Stimulated activated CD4-positive, alpha-beta T cell treated with anti-CD3 and anti-CD28 coated beads, Interleukin-1b, Interleukin-23, amount 100 ng/mL, for 48 hours (primary cell): Measurements from ENCODE around the gene NEMF.
"Not testable (repeated sequence)": the region's sequence is repeated elsewhere in the genome, so short reads cannot be mapped to it uniquely, and the experiment has no call there.

Experiments used
- DNase-seq: peaks from one replicate; pipeline ENCODE4 v3.0.0-alpha.2; 2020

NEMF gene

DNA sequence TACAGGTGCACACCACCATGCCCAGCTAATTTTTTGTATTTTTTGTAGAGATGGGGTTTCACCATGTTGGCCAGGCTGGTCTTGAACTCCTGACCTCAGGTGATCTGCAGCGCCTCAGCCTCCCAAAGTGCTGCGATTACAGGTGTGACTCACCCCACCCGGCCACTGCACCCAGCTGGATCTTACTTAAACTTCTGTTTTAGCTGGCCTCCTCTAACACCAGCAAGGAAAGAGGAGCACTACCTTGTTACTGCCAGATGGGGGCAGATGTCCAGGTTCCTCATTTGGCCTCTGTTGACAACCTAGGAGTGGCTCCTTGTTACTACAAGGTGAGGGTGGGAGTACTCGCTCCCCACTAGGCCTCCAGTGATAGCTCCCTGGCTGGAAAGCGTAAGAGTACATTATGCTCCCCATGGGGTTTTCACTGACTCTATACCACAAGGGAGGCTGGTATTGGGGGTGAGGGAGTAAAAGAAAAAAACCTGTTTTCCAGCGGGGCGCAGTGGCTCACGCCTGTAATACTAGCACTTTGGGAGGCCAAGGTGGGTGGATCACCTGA is 27.1 kb upstream of the NEMF start:
- DNase-seq: peak; percentile 85

- no peak for DNase-seq
These were observed 24.1 kb upstream of the NEMF start for GRCh38 chr14:49876563-49877127.

- DNase-seq: no peak
These were observed 23.1 kb upstream of the NEMF start for GRCh38 chr14:49875640-49876198.

- not testable (repeated sequence) for DNase-seq
These were observed 21.0 kb upstream of the NEMF start for GRCh38 chr14:49873548-49873947.

DNA sequence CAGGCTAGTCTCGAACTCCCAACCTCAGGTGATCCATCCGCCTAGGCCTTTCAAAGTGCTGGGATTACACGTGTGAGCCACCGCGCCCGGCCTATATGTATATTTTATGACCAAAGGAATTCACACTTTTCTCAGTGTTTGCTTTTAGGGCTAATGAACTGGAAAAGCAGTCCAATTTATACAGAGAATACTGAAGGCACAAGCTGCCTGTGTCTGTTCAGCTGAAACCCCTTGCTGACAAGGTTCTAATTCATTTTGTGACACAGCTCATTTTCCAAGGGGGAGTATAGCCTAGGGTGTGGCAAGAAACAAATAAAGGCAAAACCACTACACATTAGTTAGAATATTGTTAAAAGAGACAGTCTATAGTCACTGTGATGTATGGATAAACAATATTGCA is 18.3 kb upstream of the NEMF start:
- DNase-seq: no peak

DNA sequence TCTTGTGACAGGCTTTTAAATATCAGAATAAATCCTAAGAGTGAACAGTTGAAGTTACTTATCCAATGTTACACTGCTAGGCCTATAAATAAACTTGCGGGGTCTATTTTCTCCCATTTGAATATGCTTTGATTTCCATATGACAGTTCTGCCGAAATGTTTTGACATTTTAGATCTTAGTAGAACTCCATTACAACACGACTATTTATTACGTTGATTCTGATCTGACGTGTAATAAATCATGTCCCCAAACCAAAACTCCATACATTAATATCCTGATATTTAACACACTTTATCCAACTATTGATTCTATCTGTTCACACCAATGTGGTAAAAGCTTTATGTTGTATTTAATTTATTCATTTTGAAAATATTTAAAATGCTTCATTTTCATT is 16.1 kb upstream of the NEMF start:
- no peak for DNase-seq

- DNase-seq: peak; percentile 99
These were observed 15.5 kb upstream of the NEMF start for GRCh38 chr14:49867831-49868719.

GRCh38 chr14:49865431-49865859 is 12.9 kb upstream of the NEMF start:
- peak; percentile 70 for DNase-seq

DNA sequence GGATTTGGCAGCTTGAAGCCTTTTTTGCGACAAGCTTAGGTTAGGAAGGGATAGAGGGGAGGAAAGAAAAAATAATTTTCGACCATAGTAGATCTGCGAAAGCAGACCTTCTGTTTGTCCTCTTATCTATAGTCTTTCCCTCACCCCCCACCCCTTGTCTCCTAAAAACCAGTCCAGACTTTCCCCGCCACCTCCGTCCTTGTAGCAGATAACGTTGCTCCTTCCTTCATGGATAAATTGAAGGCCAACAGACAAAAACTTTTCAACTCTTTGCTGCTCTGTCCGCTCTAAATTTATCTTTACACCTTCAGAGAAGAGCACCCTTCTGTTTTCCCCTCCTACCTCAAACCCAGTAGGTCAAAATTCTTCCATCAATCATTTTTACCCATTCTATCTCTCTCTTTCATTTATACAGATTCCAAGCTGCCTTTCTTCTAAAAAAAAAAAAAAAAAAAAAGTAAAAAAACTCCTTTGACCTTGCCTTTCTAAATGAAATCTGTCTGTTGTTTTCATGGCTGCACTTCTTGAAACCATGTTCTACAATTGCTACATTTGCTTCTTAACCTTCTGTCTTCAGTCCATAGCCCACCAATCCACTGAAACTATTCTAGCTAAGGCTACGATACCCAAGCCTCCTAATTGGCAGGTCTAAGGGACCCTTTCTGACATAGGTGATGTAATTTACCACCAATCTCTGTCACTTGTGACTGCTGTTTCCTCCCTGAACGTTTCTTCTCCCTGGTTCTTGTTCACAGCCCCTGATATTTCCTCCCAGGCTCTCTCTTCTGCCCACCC is 11.1 kb upstream of the NEMF start:
- no peak for DNase-seq

- DNase-seq: peak; percentile 87
These were observed 9.6 kb upstream of the NEMF start for GRCh38 chr14:49862089-49862673.

DNA sequence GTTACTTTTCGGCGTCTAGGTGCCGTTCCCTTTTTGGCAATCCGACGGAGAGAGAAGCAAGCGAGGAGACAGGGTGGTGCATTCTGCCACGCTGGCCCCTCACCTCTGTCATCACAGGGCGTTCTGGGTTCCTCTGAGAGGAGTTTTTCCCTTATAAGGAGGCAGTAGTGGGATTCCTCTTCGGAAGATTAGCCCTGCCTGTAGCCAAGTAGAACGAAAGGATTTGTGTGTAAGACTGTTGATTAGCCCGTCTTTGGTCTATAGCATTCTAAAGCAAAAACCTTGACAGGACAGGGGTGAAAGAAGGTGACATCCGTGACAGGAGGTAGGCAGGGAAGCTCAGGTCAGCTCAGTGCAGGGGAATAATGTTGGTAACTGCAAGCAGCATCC is 9.1 kb upstream of the NEMF start:
- peak; percentile 74 for DNase-seq

DNA sequence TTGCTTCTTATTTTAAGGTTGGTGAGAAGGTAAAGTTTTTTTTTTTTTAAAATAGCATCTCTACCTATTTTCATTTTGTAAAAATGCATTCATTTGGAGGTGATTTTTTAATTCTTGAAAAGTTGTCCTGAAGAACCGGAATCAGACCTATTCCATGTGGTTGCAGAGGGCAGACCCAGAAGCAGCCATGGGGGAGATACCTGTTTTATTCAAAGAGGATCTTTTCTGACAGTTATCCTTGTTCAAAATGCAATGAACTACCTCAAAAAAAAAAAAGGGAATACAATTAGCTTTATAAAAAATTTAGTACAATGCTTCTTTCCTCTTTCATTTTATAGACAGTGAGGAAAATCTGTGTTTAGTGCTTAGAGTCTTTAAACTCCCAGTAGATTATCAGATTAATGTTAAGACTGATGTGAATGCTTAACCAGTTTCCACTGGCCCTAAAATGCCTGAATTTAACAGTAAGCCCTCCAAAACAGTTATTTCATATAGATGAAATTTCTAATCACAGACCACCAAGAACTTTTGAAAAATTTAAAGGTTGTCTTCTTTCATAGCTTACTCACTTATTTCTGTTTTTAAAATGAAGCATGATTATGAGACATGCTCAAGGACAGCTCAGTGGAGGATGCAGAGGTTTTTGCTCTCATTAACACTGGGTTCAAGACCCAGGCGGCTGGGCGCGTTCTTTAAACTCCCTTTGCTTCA is 8.6 kb upstream of the NEMF start:
- DNase-seq: no peak

DNA sequence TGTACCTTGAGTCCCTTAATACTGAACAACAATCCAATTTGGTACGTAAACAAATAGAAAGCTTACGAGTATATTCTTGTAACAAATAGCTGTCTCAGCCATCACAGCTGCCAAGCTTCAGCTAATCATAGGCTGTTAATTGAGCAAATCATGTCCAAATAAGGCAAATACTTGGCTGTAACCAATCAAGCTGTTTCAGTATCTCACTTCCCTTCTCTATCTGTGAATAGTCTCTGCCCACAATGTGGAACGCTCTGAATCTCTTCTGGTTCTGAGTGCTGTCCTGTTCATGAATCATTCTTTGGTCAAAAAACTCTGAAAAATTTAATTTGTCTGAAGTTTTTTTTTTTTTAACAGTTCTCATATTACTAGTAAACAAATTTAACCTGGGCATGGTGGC is 5.8 kb upstream of the NEMF start:
- peak; percentile 37 for DNase-seq

- DNase-seq: no peak
These were observed 4.9 kb upstream of the NEMF start for GRCh38 chr14:49857427-49858003.

DNA sequence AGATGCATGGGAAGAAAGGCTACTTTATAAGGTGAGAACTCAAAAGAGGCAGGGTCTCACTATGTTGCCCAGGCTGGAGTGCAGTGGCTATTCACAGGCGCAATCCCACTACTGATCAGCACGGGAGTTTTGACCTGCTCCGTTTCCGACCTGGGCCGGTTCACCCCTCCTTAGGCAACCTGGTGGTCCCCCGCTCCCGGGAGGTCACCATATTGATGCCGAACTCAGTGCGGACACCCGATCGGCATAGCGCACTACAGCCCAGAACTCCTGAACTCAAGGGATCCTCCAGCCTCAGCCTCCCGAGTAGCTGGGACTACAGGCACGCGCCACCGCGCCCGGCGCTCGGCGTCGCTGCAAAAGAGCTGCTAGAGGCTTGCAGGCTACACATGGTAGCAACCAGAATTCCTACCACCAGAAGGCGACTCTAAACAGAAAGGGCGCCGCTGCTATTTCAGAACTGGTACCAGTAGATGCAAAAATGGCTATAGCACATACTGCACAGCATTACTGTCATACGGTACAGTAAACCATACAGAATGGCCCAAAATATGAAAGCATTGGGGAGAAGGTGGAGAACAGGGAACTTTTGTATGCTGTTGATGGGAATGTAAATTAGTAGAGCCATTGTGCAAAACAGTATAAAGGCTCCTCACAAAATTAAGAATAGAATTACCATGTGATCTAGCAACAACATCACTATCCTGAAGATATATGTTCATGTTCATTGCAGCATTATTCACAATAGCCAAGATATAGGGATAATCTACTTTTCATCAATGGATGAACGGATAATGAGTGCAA is 1.2 kb upstream of the NEMF start:
- DNase-seq: peak; percentile 74

- DNase-seq: no peak
These were observed 530 bp upstream of the NEMF start for GRCh38 chr14:49853158-49853477.

- no peak for DNase-seq
These were observed 775 bp downstream of the NEMF start for GRCh38 chr14:49851813-49852212.

DNA sequence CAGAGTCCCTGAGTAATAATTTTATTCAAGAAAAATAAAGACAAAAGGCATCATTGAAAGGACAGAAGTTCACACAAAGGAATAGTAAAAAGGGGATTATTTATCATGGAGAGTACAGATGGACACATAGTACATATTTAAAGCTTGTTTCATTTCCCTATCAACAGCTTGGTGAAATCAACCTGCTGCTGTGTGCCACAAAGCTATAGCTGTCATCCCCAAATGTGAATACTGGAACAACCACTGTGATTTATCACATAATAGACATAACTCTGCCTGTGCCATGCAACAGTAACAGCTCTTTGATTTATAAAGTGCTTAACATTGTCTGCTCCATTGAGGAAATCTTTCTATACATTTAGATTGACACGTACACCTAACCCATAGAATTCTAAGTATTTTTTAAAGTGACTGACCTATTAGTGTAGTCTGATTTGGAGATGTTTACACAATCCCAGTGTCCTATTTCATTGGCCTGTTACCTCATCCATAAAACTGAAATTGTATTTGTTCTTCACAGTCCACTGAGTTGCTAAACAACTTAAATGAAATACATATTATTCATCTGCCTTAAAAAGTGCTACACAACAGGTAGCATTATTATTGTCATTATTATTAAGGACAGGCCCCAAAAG is 3.3 kb downstream of the NEMF start:
- DNase-seq: no peak

DNA sequence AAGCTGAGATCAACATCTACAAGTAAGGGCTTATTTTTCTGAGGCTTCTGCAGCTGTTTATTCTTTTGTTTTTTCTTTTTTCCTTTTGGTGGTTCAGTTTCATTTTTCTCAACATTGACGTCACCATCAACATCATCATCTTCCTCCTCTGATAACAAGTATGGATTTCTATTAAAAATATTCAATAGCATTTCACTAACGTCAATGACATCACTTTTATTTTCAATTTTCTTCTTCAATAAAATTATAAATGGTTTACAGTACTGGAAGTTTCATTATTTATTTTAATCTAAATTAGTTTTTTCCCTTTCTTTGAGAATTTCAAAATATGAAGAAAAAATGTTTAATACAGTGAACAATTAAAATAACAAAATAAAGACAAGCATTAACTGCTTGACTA is 23.9 kb downstream of the NEMF start:
- DNase-seq: no peak

DNA sequence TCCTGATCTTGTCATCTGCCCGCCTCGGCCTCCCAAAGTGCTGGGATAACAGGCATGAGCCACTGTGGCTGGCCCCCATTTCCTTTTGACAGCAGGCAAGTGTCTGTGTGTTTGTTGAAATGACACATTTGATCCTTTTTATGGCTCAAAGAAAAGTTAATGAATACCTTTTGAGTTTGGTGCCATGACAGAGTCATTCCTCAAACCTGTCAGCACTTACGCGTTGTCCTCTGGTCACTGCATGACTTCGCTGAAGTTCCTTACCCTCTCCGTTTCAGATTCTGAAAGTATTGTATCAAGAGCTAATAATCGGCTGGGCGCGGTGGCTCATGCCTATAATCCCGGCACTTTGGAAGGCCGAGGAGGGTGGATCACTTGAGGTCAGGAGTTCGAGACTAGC is 32.4 kb downstream of the NEMF start:
- DNase-seq: no peak
